ENCODE data around the gene RPS3.
"Not testable (repeated sequence)": the region's sequence is repeated elsewhere in the genome, so short reads cannot be mapped to it uniquely, and the experiment has no call there.

RPS3 gene

GRCh38 chr11:75403037-75403436 lies 3.7 kb downstream of the RPS3 start (continued):
- TF ChIP-seq ZNF70 (CRISPR knock-in tag; IDR thresholded peaks at IDR 0.05) = no peak
- no peak for TF ChIP-seq ZFP30 (CRISPR knock-in tag; IDR thresholded peaks at IDR 0.05)

GRCh38 chr11:75403983-75404658 lies 4.8 kb downstream of the RPS3 start:
- no peak for ATAC-seq
- no peak for TF ChIP-seq CSDC2 (CRISPR knock-in tag; IDR thresholded peaks at IDR 0.05)
- no peak for TF ChIP-seq PPARA (CRISPR knock-in tag; IDR thresholded peaks at IDR 0.05; ENCODE audit: borderline replicate concordance)
- TF ChIP-seq TCF4 (CRISPR knock-in tag; IDR thresholded peaks at IDR 0.05; ENCODE audit: borderline replicate concordance) = no peak
- TF ChIP-seq, protein P1, sequence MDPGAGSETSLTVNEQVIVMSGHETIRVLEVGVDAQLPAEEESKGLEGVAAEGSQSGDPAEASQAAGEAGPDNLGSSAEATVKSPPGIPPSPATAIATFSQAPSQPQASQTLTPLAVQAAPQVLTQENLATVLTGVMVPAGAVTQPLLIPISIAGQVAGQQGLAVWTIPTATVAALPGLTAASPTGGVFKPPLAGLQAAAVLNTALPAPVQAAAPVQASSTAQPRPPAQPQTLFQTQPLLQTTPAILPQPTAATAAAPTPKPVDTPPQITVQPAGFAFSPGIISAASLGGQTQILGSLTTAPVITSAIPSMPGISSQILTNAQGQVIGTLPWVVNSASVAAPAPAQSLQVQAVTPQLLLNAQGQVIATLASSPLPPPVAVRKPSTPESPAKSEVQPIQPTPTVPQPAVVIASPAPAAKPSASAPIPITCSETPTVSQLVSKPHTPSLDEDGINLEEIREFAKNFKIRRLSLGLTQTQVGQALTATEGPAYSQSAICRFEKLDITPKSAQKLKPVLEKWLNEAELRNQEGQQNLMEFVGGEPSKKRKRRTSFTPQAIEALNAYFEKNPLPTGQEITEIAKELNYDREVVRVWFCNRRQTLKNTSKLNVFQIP (CRISPR knock-in tag; IDR thresholded peaks at IDR 0.05; ENCODE audit: borderline replicate concordance, low read depth) = no peak

DNA sequence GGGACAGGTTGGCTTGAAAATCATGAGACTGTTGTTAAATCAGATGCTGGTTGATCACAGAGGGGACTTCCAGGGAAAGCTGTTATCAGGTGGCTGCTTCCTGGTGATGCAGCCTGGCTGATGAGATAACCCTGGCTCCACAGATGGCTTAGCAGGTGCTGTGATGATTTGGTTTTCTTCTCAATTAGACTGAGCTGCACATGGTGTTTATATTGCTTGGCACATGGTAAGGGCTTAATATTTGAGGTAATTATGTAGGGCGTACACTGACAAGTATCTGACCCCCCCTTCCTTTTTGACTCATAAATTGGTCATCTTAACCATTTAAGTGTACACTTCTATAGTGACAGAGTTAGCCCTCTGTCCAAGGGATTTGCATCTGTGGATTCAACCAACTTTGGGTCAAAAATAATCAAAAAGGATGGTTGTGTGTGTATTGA lies 7.0 kb downstream of the RPS3 start:
- peak; percentile 5; the same call in 2 of the 3 replicates for ATAC-seq
- TF ChIP-seq PPARA (CRISPR knock-in tag; IDR thresholded peaks at IDR 0.05; ENCODE audit: borderline replicate concordance) (no peak), ZNF8 (CRISPR knock-in tag; IDR thresholded peaks at IDR 0.05) (no peak), ESRRG (CRISPR knock-in tag; IDR thresholded peaks at IDR 0.05) (no peak), TCF4 (CRISPR knock-in tag; IDR thresholded peaks at IDR 0.05; ENCODE audit: borderline replicate concordance) (peak; percentile 74; the same call in 1 of the 2 replicates), ZNF565 (CRISPR knock-in tag; conservative IDR thresholded peaks at IDR 0.05; ENCODE audit: low read depth) (no peak), TOX (CRISPR knock-in tag; IDR thresholded peaks at IDR 0.05; ENCODE audit: borderline replicate concordance) (no peak), CSRNP3 (CRISPR knock-in tag; IDR thresholded peaks at IDR 0.05) (no peak), ZNF70 (CRISPR knock-in tag; IDR thresholded peaks at IDR 0.05) (no peak)
- TF ChIP-seq, protein P2, sequence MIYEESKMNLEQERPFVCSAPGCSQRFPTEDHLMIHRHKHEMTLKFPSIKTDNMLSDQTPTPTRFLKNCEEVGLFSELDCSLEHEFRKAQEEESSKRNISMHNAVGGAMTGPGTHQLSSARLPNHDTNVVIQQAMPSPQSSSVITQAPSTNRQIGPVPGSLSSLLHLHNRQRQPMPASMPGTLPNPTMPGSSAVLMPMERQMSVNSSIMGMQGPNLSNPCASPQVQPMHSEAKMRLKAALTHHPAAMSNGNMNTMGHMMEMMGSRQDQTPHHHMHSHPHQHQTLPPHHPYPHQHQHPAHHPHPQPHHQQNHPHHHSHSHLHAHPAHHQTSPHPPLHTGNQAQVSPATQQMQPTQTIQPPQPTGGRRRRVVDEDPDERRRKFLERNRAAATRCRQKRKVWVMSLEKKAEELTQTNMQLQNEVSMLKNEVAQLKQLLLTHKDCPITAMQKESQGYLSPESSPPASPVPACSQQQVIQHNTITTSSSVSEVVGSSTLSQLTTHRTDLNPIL (CRISPR knock-in tag; IDR thresholded peaks at IDR 0.05; ENCODE audit: low read depth) = no peak

DNA sequence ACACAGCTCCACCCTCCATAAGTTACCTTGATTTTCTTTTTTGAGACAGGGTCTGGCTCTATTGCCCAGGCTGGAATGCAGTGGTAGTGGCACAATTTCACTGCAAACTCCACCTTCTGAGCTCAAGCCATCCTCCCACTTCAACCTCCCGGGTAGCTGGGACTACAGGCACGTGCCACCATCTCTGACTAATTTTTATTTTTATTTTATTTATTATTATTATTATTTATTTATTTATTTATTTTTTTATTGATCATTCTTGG lies 9.6 kb downstream of the RPS3 start:
- ATAC-seq = no peak
- no peak for TF ChIP-seq SNAI2 (CRISPR knock-in tag; IDR thresholded peaks at IDR 0.05)
- no peak for TF ChIP-seq TCF4 (CRISPR knock-in tag; IDR thresholded peaks at IDR 0.05; ENCODE audit: borderline replicate concordance)
- no peak for TF ChIP-seq BACH2 (CRISPR knock-in tag; IDR thresholded peaks at IDR 0.05; ENCODE audit: borderline replicate concordance)
- TF ChIP-seq ZFP30 (CRISPR knock-in tag; IDR thresholded peaks at IDR 0.05) = no peak

DNA sequence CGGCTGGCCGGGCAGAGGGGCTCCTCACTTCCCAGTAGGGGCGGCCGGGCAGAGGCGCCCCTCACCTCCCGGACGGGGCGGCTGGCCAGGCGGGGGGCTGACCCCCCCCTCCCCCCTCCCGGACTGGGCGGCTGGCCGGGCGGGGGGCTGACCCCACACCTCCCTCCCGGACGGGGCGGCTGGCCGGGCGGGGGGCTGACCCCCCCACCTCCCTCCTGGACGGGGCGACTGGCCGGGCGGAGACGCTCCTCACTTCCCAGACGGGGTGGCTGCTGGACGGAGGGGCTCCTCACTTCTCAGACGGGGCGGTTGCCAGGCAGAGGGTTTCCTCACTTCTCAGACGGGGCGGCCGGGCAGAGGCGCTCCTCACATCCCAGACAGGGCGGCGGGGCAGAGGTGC lies 10.7 kb downstream of the RPS3 start:
- ATAC-seq = not testable (repeated sequence)

GRCh38 chr11:75413146-75413545 lies 13.8 kb downstream of the RPS3 start:
- not testable (repeated sequence) for ATAC-seq

DNA sequence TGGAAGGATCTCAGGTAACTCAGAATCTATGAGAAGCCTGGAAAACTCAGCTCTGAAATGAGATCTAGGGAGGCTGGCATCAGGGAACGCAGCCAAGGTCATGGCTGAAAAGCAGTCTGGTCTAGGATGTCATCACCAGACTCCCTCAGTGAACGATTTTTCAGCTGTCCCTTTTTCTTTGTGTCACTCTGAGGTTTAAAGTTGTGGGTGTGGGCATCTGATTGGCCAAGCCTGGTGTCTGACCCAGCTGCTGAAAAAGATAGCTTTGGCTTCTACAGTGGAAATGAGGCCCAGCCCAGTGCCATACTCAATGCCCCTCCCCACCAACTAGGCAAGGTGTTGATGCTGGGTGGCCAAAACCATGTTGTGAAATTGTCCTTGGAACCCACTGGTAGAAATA lies 14.5 kb downstream of the RPS3 start:
- no peak for ATAC-seq
- no peak for TF ChIP-seq ZNF565 (CRISPR knock-in tag; conservative IDR thresholded peaks at IDR 0.05; ENCODE audit: low read depth)
- no peak for TF ChIP-seq TOX (CRISPR knock-in tag; IDR thresholded peaks at IDR 0.05; ENCODE audit: borderline replicate concordance)
- TF ChIP-seq ZFP3 (CRISPR knock-in tag; IDR thresholded peaks at IDR 0.05) = no peak
- TF ChIP-seq, protein P3, sequence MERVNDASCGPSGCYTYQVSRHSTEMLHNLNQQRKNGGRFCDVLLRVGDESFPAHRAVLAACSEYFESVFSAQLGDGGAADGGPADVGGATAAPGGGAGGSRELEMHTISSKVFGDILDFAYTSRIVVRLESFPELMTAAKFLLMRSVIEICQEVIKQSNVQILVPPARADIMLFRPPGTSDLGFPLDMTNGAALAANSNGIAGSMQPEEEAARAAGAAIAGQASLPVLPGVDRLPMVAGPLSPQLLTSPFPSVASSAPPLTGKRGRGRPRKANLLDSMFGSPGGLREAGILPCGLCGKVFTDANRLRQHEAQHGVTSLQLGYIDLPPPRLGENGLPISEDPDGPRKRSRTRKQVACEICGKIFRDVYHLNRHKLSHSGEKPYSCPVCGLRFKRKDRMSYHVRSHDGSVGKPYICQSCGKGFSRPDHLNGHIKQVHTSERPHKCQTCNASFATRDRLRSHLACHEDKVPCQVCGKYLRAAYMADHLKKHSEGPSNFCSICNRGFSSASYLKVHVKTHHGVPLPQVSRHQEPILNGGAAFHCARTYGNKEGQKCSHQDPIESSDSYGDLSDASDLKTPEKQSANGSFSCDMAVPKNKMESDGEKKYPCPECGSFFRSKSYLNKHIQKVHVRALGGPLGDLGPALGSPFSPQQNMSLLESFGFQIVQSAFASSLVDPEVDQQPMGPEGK (CRISPR knock-in tag; IDR thresholded peaks at IDR 0.05; ENCODE audit: borderline replicate concordance) = no peak
- TF ChIP-seq ZC3H10 (CRISPR knock-in tag; IDR thresholded peaks at IDR 0.05) = no peak
- TF ChIP-seq ZFP30 (CRISPR knock-in tag; IDR thresholded peaks at IDR 0.05) = no peak
- no peak for TF ChIP-seq PPARA (CRISPR knock-in tag; IDR thresholded peaks at IDR 0.05; ENCODE audit: borderline replicate concordance)
- TF ChIP-seq CSRNP3 (CRISPR knock-in tag; IDR thresholded peaks at IDR 0.05) = no peak
- TF ChIP-seq OSR1 (CRISPR knock-in tag; IDR thresholded peaks at IDR 0.05) = no peak
- no peak for TF ChIP-seq TSHZ2 (CRISPR knock-in tag; IDR thresholded peaks at IDR 0.05)
- no peak for TF ChIP-seq RARB (CRISPR knock-in tag; IDR thresholded peaks at IDR 0.05)
- TF ChIP-seq BACH2 (CRISPR knock-in tag; IDR thresholded peaks at IDR 0.05; ENCODE audit: borderline replicate concordance) = no peak
- TF ChIP-seq TCF4 (CRISPR knock-in tag; IDR thresholded peaks at IDR 0.05; ENCODE audit: borderline replicate concordance) = no peak
- no peak for TF ChIP-seq SNAI2 (CRISPR knock-in tag; IDR thresholded peaks at IDR 0.05)
